Measurements from ENCODE around the gene COL4A4. TPM values are rescaled to one million over a fixed set of nuclear protein-coding genes. Genes with fewer than 3 reads are reported as not detected.

Gene COL4A4
- total RNA-seq, 4 donors from 2014 or later = 1.5 to 4.6 (median 2.6) TPM

GRCh38 chr2:227132986-227133385 lies 31.0 kb downstream of the COL4A4 start:
- intact Hi-C loops (cut with DNase I; ENCODE audit: low total_unique reads) (no loop called here), in situ Hi-C loops (cut with MboI; ENCODE audit: low pct_ligation_motif_present in 1 of 4, low pct_unique_long_range_greater_than_20kb in 1 of 4, low sequenced_read_pairs in 3 of 4) (loop anchor here (10.0 to 25.0 kb wide), 3 partner anchors 102 to 629 kb away; no protein-coding TSS in a partner anchor)
- no peak overlapping the region for H3K4me3 ChIP-seq
- WGBS, 2 donors (ENCODE audit: low coverage in 1 of 2) = 76 to 100% methylated on average over 1 to 4 of the region's 4 CpGs
- no peaks in the 10 kb centered on the region for H3K36me3 ChIP-seq
- H3K4me1 ChIP-seq = no peaks in the 10 kb centered on the region
- H3K27ac ChIP-seq = no peak overlapping the region
- H3K27me3 ChIP-seq = no peaks in the 10 kb centered on the region
- DNase-seq = no peak
- TF ChIP-seq POLR2A (IDR thresholded peaks at IDR 0.05) (no peak), CTCF (IDR thresholded peaks at IDR 0.05) (no peak), POLR2AphosphoS5 (IDR thresholded peaks at IDR 0.05) (no peak), EP300 (IDR thresholded peaks at IDR 0.05; ENCODE audit: low read depth) (no peak)
- H3K9me3 ChIP-seq = no peaks in the 10 kb centered on the region

- in situ Hi-C loops (cut with MboI; ENCODE audit: low pct_ligation_motif_present in 1 of 4, low pct_unique_long_range_greater_than_20kb in 1 of 4, low sequenced_read_pairs in 3 of 4) (loop anchor here (10.0 to 25.0 kb wide), 3 partner anchors 104 to 632 kb away; no protein-coding TSS in a partner anchor), intact Hi-C loops (cut with DNase I; ENCODE audit: low total_unique reads) (loop anchor here (2.0 kb wide), 1 partner anchor 108 kb away; no protein-coding TSS in a partner anchor)
- DNase-seq = no peak
- WGBS, 2 donors (ENCODE audit: low coverage in 1 of 2) = 71 to 88% methylated on average over 5 to 8 of the region's 8 CpGs
- H3K27me3 ChIP-seq = no peaks in the 10 kb centered on the region
- H3K36me3 ChIP-seq = no peaks in the 10 kb centered on the region
- H3K9me3 ChIP-seq = no peaks in the 10 kb centered on the region
- TF ChIP-seq POLR2AphosphoS5 (IDR thresholded peaks at IDR 0.05) (no peak), CTCF (IDR thresholded peaks at IDR 0.05) (no peak), EP300 (IDR thresholded peaks at IDR 0.05; ENCODE audit: low read depth) (no peak), POLR2A (IDR thresholded peaks at IDR 0.05) (no peak)
- H3K4me1 ChIP-seq = no peaks in the 10 kb centered on the region
- no peak overlapping the region for H3K27ac ChIP-seq
- no peak overlapping the region for H3K4me3 ChIP-seq
Measured at GRCh38 chr2:227130636-227131035, 33.4 kb downstream of the COL4A4 start.

- H3K4me3 ChIP-seq = no peak overlapping the region
- TF ChIP-seq CTCF (IDR thresholded peaks at IDR 0.05) = no peak
- no peak for TF ChIP-seq POLR2A (IDR thresholded peaks at IDR 0.05)
- TF ChIP-seq EP300 (IDR thresholded peaks at IDR 0.05; ENCODE audit: low read depth) = no peak
- no peak for TF ChIP-seq POLR2AphosphoS5 (IDR thresholded peaks at IDR 0.05)
- no peaks in the 10 kb centered on the region for H3K36me3 ChIP-seq
- no peaks in the 10 kb centered on the region for H3K9me3 ChIP-seq
- H3K4me1 ChIP-seq = no peaks in the 10 kb centered on the region
- no peaks in the 10 kb centered on the region for H3K27me3 ChIP-seq
- DNase-seq = no peak
- H3K27ac ChIP-seq = no peak overlapping the region
- intact Hi-C loops (cut with DNase I; ENCODE audit: low total_unique reads) = no loop called here
- in situ Hi-C loops (cut with MboI; ENCODE audit: low pct_ligation_motif_present in 1 of 4, low pct_unique_long_range_greater_than_20kb in 1 of 4, low sequenced_read_pairs in 3 of 4) = loop anchor here in 1 of 4 donors (25.0 kb wide), 1 partner anchor 635 kb away; no protein-coding TSS in a partner anchor
- 37 to 41% methylated on average over 6 to 8 of the region's 8 CpGs for WGBS, 2 donors (ENCODE audit: low coverage in 1 of 2)
Measured at GRCh38 chr2:227127201-227127600, 36.8 kb downstream of the COL4A4 start.

GRCh38 chr2:227125506-227125905 lies 38.5 kb downstream of the COL4A4 start:
- TF ChIP-seq POLR2A (IDR thresholded peaks at IDR 0.05) (no peak), EP300 (IDR thresholded peaks at IDR 0.05; ENCODE audit: low read depth) (no peak), CTCF (IDR thresholded peaks at IDR 0.05) (no peak), POLR2AphosphoS5 (IDR thresholded peaks at IDR 0.05) (no peak)
- Histone ChIP-seq H3K27me3 (no peaks in the 10 kb centered on the region), H3K9me3 (no peaks in the 10 kb centered on the region), H3K36me3 (no peaks in the 10 kb centered on the region), H3K4me1 (no peaks in the 10 kb centered on the region), H3K27ac (no peak overlapping the region), H3K4me3 (no peak overlapping the region)
- 74 to 75% methylated on average over 4 to 5 of the region's 5 CpGs for WGBS, 2 donors (ENCODE audit: low coverage in 1 of 2)
- in situ Hi-C loops (cut with MboI; ENCODE audit: low pct_ligation_motif_present in 1 of 4, low pct_unique_long_range_greater_than_20kb in 1 of 4, low sequenced_read_pairs in 3 of 4) (loop anchor here in 1 of 4 donors (25.0 kb wide), 1 partner anchor 637 kb away; no protein-coding TSS in a partner anchor), intact Hi-C loops (cut with DNase I; ENCODE audit: low total_unique reads) (no loop called here)
- no peak for DNase-seq

Data from transverse colon (tissue), 4 donors.